Measurements from ENCODE around the gene ANKS1A. TPM values are rescaled to one million over a fixed set of nuclear protein-coding genes. Genes with fewer than 3 reads are reported as not detected.

Gene ANKS1A
- total RNA-seq, 1 experiment from 2014 or later: 26.5 TPM

DNA sequence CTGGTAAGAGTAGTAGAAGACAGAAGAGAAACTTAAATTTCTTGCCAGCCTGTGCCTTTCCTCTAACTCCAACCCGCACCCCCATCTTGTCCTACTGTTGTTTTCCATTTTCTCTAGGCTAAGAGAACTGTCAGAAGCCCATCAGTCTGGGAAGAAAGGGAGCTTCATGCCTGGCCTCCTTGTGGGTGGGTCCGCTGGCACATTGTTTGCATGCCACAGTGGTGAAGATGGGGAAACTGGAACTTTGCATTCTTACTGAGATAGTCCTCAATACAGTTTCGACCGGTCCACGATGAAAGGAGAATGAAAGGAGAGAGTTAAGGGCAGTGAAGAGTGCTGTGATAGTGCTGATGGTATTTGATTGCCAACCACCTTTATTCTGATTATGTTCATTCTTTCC lies 149.0 kb downstream of the ANKS1A start:
- DNase-seq: no peak
- Histone ChIP-seq H3K4me1 (ENCODE audit: insufficient read depth, low read length) (peaks cover 32% of the 10 kb centered on the region), H3K27me3 (ENCODE audit: insufficient read depth, low read length) (no peaks in the 10 kb centered on the region), H4K20me1 (ENCODE audit: control insufficient read depth, insufficient read depth, insufficient read length) (no peaks in the 10 kb centered on the region), H3K9ac (ENCODE audit: extremely low read depth, insufficient read length, low read length) (no peak overlapping the region), H4K8ac (replicated peaks; ENCODE audit: insufficient read length, low read depth, low read length) (no peak overlapping the region), H2BK15ac (ENCODE audit: low read depth, low read length) (no peak overlapping the region), H3K23me2 (ENCODE audit: insufficient read length, low read depth, low read length, poor library complexity, severe bottlenecking) (no peaks in the 10 kb centered on the region), H2AFZ (ENCODE audit: low read length) (no peak overlapping the region), H2BK5ac (ENCODE audit: insufficient read length, low read length) (no peak overlapping the region), H2BK20ac (ENCODE audit: low read depth, low read length, poor library complexity, severe bottlenecking) (no peak overlapping the region), H2BK12ac (ENCODE audit: insufficient read length, low read depth, low read length) (no peak overlapping the region), H4K91ac (ENCODE audit: insufficient read length, low read depth, low read length) (no peak overlapping the region), H3K4ac (ENCODE audit: low read depth, low read length) (no peak overlapping the region), H3K14ac (ENCODE audit: insufficient read depth, low read length) (no peak overlapping the region), H3K79me2 (ENCODE audit: insufficient read depth, low read length) (no peaks in the 10 kb centered on the region), H3K56ac (ENCODE audit: insufficient read length, low read depth, low read length) (no peak overlapping the region), H3K9me3 (ENCODE audit: control insufficient read depth, low read depth, low read length) (no peaks in the 10 kb centered on the region), H3K79me1 (ENCODE audit: insufficient read depth, low read depth, low read length, poor library complexity, severe bottlenecking) (no peaks in the 10 kb centered on the region), H3K4me2 (ENCODE audit: insufficient read depth, insufficient read length, low read length) (peak overlapping the region; percentile 22), H2AK5ac (ENCODE audit: insufficient read length, low read length) (no peak overlapping the region), H3K18ac (ENCODE audit: insufficient read length, low read depth, low read length) (no peak overlapping the region), H4K5ac (ENCODE audit: insufficient read length, low read depth, low read length) (no peak overlapping the region), H3T11ph (ENCODE audit: low read length) (no peak overlapping the region), H3K27ac (ENCODE audit: insufficient read length, low read depth, low read length) (peak overlapping the region; percentile 70), H3K23ac (ENCODE audit: insufficient read length, low read depth, low read length) (no peak overlapping the region), H2BK120ac (ENCODE audit: low read depth, low read length, poor library complexity, severe bottlenecking) (no peak overlapping the region)
- Mint-ChIP-seq H3K4me3 (peak overlapping the region; percentile 14 to 64; a peak in 2 of 5 replicates), H3K4me1 (peaks cover 50% of the 10 kb centered on the region in 2 experiments), H3K9me3 (no peaks in the 10 kb centered on the region), H3K27ac (peak overlapping the region; percentile 93 to 97 (median 96)), H3K36me3 (ENCODE audit: insufficient read depth in 1 of 3, low read depth in 3 of 3) (peaks cover 2 to 14% (median 11%) of the 10 kb centered on the region in 3 experiments; a peak in 4 of 7 replicates), H3K27me3 (ENCODE audit: low read depth) (no peaks in the 10 kb centered on the region)
- TF ChIP-seq, protein P1, sequence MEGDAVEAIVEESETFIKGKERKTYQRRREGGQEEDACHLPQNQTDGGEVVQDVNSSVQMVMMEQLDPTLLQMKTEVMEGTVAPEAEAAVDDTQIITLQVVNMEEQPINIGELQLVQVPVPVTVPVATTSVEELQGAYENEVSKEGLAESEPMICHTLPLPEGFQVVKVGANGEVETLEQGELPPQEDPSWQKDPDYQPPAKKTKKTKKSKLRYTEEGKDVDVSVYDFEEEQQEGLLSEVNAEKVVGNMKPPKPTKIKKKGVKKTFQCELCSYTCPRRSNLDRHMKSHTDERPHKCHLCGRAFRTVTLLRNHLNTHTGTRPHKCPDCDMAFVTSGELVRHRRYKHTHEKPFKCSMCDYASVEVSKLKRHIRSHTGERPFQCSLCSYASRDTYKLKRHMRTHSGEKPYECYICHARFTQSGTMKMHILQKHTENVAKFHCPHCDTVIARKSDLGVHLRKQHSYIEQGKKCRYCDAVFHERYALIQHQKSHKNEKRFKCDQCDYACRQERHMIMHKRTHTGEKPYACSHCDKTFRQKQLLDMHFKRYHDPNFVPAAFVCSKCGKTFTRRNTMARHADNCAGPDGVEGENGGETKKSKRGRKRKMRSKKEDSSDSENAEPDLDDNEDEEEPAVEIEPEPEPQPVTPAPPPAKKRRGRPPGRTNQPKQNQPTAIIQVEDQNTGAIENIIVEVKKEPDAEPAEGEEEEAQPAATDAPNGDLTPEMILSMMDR (conservative IDR thresholded peaks at IDR 0.05): no peak
- no CpG with 5 or more reads among the region's 5 CpGs for WGBS (ENCODE audit: extremely low coverage, insufficient read length, low lambda C conversion rate)

Data from H9 (cell line).